GM13976 (cell line): ENCODE data around the gene NETO2.
"Not testable (repeated sequence)": the region's sequence is repeated elsewhere in the genome, so short reads cannot be mapped to it uniquely, and the experiment has no call there.

Source experiments
- DNase-seq: peaks from one replicate; pipeline ENCODE4 v3.0.0; 2012; ENCODE audit warnings: low spot score
- in situ Hi-C: fragments of 300-500 bp; cut with MboI; formaldehyde crosslinking; loops from one replicate; pipeline ENCODE4 v1.12.0; 2022; ENCODE audit warnings: low sequenced_read_pairs, mixed read lengths, inconsistent platforms; ENCODE audit not compliant: unreplicated experiment
- TF ChIP-seq, protein P1 (sequence below): IDR thresholded peaks from 2 replicates; pipeline ENCODE4 v1.5.1; 2012; ENCODE audit warnings: borderline replicate concordance, mild to moderate bottlenecking; ENCODE audit not compliant: insufficient read depth; ENCODE audit errors: extremely low read depth, missing control alignments, control extremely low read depth

Gene NETO2

DNA sequence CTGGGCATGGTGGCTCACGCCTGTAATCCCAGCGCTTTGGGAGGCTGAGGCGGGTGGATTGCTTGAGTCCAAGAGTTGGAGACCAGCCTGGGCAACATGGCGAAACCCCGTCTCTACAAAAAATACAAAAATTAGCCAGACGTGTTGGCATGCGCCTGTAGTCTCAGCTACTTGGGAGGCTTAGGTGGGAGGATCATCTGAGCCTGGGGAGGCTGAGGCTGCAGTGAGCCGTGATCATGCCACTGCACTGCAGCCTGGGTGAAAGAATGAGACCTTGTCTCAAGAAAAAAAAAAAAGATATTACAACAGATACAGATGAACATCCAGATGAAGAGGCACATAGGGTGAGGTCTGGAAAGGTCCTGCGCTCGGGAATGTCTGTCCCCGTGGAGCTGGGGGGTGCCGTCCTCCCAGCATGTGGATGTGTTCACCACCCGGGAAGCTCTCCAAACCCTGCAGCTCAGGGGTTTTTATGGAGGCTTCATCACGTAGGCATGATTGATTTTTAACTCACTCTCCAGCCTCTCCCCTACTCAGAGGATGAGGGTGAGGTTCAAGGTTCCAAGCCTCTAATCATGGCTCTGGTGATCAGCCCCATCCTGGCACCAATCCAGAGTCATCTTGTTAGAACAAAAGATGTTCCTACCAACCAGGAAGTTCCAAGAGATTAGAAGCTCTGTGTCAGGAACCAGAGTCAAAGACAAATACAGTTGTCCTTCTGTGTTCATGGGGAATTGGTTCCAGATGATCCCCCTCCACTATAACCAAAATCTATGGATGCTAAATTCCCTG, 85.3 kb downstream of the NETO2 start:
- no peak for DNase-seq

DNA sequence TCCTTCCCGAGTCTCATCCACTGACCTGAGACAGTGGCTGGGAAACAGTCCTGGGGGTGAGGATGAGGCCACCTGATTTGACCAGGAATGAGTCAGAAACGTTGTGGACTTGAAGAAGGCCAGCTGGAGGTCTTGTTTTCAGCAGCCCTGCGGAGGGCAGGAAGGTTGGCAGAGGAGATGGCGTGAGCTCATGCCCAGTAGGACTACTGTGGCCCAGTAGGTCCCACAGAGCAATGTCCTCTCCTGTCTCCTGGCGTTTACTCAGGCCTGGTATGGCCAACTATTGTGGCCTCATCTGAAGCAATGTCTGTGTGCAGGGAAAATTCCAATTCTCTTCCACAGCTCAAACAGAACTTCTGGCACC, 86.1 kb downstream of the NETO2 start:
- no peak for DNase-seq
- TF ChIP-seq, protein P1, sequence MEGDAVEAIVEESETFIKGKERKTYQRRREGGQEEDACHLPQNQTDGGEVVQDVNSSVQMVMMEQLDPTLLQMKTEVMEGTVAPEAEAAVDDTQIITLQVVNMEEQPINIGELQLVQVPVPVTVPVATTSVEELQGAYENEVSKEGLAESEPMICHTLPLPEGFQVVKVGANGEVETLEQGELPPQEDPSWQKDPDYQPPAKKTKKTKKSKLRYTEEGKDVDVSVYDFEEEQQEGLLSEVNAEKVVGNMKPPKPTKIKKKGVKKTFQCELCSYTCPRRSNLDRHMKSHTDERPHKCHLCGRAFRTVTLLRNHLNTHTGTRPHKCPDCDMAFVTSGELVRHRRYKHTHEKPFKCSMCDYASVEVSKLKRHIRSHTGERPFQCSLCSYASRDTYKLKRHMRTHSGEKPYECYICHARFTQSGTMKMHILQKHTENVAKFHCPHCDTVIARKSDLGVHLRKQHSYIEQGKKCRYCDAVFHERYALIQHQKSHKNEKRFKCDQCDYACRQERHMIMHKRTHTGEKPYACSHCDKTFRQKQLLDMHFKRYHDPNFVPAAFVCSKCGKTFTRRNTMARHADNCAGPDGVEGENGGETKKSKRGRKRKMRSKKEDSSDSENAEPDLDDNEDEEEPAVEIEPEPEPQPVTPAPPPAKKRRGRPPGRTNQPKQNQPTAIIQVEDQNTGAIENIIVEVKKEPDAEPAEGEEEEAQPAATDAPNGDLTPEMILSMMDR = no peak
- in situ Hi-C loops = loop anchor here (10.0 kb wide), 1 partner anchor 57 kb away; no protein-coding TSS in a partner anchor

More for the DNA sequence above, 85.3 kb downstream of the NETO2 start:
- in situ Hi-C loops = loop anchor here (10.0 kb wide), 1 partner anchor 56 kb away; no protein-coding TSS in a partner anchor
- TF ChIP-seq, protein P1 = no peak

DNA sequence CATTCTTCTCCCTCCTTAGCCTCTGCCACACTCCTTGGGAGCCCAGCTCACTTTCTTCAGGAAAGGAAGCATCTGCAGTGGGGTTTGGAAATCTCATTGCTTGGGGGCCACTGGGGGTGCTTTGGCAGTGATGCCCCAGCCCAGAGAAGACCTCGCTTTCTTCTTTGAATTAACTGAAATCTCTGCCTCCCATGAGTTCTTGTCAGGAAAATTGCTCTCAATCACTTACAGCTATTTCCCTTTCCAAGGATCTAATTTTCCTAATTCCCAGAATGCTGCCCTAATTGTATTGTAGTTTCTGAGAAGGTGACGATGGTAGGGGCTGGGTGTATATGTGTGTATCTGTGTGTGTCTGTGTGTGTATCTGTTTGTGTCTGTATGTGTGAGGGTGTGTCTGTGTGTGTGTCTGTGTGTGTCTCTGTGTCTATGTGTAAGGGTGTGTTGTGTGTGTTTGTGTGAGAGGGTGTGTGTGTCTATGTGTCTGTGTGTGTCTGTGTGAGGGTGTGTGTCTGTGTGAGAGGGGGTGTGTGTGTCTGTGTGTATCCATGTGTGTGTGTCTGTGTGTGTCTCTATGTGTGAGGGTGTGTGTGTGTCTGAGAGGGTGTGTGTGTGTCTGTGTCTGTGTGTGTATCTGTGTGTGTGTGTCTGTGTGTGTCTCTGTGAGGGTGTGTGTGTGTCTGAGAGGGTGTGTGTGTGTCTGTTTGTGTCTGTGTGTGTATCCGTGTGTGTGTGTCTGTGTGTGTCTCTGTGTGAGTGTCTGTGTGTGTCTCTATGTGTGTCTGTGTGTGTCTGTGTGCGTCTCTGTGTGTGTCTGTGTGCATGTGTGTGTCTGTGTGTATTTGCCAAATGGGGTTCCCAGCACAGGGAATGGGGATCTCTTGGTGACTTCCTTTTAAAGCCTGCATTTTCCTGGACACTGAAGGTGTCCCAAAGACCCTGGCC, 86.8 kb downstream of the NETO2 start:
- in situ Hi-C loops = loop anchor here (10.0 kb wide), 1 partner anchor 58 kb away; no protein-coding TSS in a partner anchor
- no peak for DNase-seq
- TF ChIP-seq, protein P1 = no peak

DNA sequence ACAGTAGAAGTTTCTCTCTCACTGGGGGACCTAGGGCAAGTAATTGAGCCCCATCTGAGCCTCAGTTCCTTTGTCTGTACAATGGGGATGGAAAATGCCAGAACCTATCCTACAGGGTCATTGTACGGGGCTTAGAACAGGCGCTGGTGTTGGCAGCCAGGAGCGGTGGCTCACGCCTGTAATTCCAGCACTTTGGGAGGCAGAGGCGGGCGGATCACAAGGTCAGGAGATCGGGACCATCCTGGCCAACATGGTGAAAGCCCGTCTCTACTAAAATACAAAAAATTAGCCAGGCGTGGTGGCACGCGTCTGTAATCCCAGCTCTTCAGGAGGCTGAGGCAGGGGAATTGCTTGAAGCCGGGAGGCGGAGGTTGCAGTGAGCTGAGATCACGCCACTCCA, 87.7 kb downstream of the NETO2 start:
- in situ Hi-C loops = loop anchor here (10.0 kb wide), 1 partner anchor 59 kb away; no protein-coding TSS in a partner anchor
- not testable (repeated sequence) for DNase-seq

DNA sequence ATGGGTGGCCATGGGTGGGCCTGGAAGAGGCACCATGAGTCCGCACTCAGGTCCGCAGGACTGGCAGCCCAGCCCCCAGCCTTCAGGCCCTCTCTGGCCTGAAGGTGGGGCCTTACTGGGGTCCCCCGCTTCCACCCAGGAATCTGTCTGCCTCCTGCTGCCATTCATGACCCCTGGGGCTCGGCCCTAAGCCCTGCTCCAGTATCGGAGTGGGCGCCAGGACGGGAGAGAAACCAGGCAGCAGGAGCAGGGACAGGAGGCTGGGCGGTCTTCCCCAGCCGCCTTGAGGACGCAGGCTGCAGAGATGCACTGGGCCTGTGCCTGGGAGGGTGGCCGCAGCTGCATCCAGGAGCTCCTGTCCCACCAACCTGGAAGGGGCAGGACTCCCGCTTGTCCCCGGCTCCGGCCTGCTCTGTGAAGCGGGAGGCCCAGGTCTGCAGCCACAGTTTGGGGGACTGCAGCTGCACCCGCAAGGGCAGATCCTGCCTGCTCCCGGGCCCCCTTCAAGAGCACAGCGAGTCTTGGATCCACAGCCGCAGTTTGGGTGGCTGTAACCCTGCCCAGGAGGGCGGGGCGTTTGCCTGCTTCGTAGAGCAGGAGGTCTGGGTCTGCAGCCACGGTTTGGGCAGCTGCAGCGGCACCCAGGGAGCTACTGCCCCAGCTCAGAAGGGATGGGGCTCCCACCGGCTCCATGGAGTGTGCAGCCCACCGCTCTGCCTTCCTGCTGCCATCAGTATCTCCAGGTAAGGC, 88.4 kb downstream of the NETO2 start:
- in situ Hi-C loops = loop anchor here (10.0 kb wide), 1 partner anchor 59 kb away; no protein-coding TSS in a partner anchor
- no peak for DNase-seq
- TF ChIP-seq, protein P1 = no peak

DNA sequence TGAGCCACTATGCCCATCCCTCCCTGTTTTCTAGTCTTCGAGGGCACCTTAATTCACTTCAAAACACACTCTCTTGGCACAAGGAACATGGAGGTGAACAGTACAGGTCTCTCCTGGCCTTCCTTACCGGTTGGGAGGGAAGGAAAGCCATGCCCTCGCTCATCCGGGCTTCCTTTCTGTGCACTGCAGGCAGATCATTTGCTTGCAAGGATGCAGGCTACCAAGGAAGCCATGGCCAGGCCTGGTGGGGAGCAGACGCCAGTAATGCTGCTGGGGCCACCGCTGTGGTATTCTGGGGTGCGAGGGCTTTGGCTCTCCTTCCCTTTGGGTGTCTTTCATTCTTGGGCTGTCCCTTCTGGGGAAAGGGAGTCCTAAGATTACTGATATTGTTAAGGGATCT, 89.4 kb downstream of the NETO2 start:
- TF ChIP-seq, protein P1 = no peak
- in situ Hi-C loops = loop anchor here (10.0 kb wide), 1 partner anchor 60 kb away; no protein-coding TSS in a partner anchor
- DNase-seq = no peak
